WTC11 (cell line): ENCODE results near the gene TH. TPM values are rescaled to one million over a fixed set of nuclear protein-coding genes. Genes with fewer than 3 reads are reported as not detected.

ENCODE experiments used
- ATAC-seq: fragments of 200-7000 bp; cut with Tn5 transposase; 2 replicates; pipeline ENCODE4 v1.10.0; 2021; ENCODE audit warnings: mild to moderate bottlenecking, moderate library complexity
- CTCF ChIA-PET: fragments of 300-600 bp; sonication (Branson Sonifier 250); formaldehyde crosslinking; loops from one replicate; lab custom pipeline; 2021; ENCODE audit warnings: antibody characterized with exemption; lab: Charles Lee
- POLR2A ChIA-PET: fragments of 350-600 bp; sonication (Branson Sonifier 250); formaldehyde crosslinking; loops from one replicate; lab custom pipeline; 2021; ENCODE audit warnings: antibody characterized with exemption; lab: Charles Lee
- DNase-seq: peaks from one replicate; pipeline ENCODE4 v3.0.0; 2021; ENCODE audit warnings: low spot score
- H3K27ac Mint-ChIP-seq: 2 replicates; pipeline ENCODE4 v1.8.0; 2021; ENCODE audit warnings: mixed read lengths
- H3K27me3 Mint-ChIP-seq: 2 replicates; pipeline ENCODE4 v1.8.0; 2021; ENCODE audit warnings: low read depth, mild to moderate bottlenecking, moderate library complexity, mixed read lengths
- H3K36me3 Mint-ChIP-seq: 2 replicates; pipeline ENCODE4 v1.8.0; 2021; ENCODE audit warnings: mixed read lengths
- H3K4me1 Mint-ChIP-seq: 2 replicates; pipeline ENCODE4 v1.8.0; 2022; ENCODE audit warnings: mixed read lengths
- H3K4me3 Mint-ChIP-seq: 2 replicates; pipeline ENCODE4 v1.8.0; 2021; ENCODE audit warnings: mild to moderate bottlenecking, moderate library complexity, mixed read lengths
- H3K9me3 Mint-ChIP-seq: 2 replicates; pipeline ENCODE4 v1.8.0; 2021; ENCODE audit warnings: mixed read lengths
- ATF1 ChIP-seq: sonication (generic); formaldehyde crosslinking; IDR thresholded peaks from 2 replicates; pipeline ENCODE4 v1.8.1; 2023; ENCODE audit warnings: mild to moderate bottlenecking, moderate library complexity, missing genetic modification reagents
- CREM ChIP-seq: sonication (generic); formaldehyde crosslinking; IDR thresholded peaks from 2 replicates; pipeline ENCODE4 v1.8.1; 2022; ENCODE audit warnings: mild to moderate bottlenecking, missing genetic modification reagents, moderate library complexity
- FOXJ3 ChIP-seq: sonication (generic); formaldehyde crosslinking; IDR thresholded peaks from 2 replicates; pipeline ENCODE4 v1.9.0; 2021; ENCODE audit warnings: missing genetic modification reagents, mild to moderate bottlenecking, borderline replicate concordance
- GRHL2 ChIP-seq: fragments of 250-450 bp; sonication (Bioruptor Pico); IDR thresholded peaks from 2 replicates; pipeline ENCODE4 v1.8.0; 2022; ENCODE audit warnings: mild to moderate bottlenecking, moderate library complexity; ENCODE audit not compliant: insufficient replicate concordance, severe bottlenecking
- KAT7 ChIP-seq: sonication (generic); formaldehyde crosslinking; IDR thresholded peaks from 2 replicates; pipeline ENCODE4 v1.8.1; 2023; ENCODE audit warnings: missing genetic modification reagents, mild to moderate bottlenecking, borderline replicate concordance
- NR2C2 ChIP-seq: sonication (generic); formaldehyde crosslinking; IDR thresholded peaks from 2 replicates; pipeline ENCODE4 v1.8.0; 2022; ENCODE audit warnings: mild to moderate bottlenecking, missing genetic modification reagents
- NR3C1 ChIP-seq: sonication (generic); formaldehyde crosslinking; conservative IDR thresholded peaks from 2 replicates; pipeline ENCODE4 v1.8.1; 2023; ENCODE audit warnings: low read depth, mild to moderate bottlenecking, missing genetic modification reagents
- TEAD4 ChIP-seq: sonication (generic); formaldehyde crosslinking; IDR thresholded peaks from 2 replicates; pipeline ENCODE4 v1.8.0; 2022; ENCODE audit warnings: mild to moderate bottlenecking, missing genetic modification reagents
- total RNA-seq: library from RNA; stranded (reverse); gene quantifications from 3 replicates; pipeline ENCODE4 v1.2.3, GENCODE V29; 2021
- TF ChIP-seq, protein P1 (sequence below): sonication (generic); formaldehyde crosslinking; IDR thresholded peaks from 2 replicates; pipeline ENCODE4 v1.8.1; 2022; ENCODE audit warnings: missing genetic modification reagents, borderline replicate concordance
- TF ChIP-seq, protein P2 (sequence below): fragments of 250-450 bp; sonication (Bioruptor Pico); IDR thresholded peaks from 2 replicates; pipeline ENCODE4 v1.9.0; 2021; ENCODE audit warnings: moderate library complexity, mild to moderate bottlenecking, inconsistent platforms, borderline replicate concordance
- TF ChIP-seq, protein P3 (sequence below): fragments of 250-450 bp; sonication (Bioruptor Pico); IDR thresholded peaks from 2 replicates; pipeline ENCODE4 v1.9.0; 2021; ENCODE audit warnings: mild to moderate bottlenecking
- TF ChIP-seq, protein P4 (sequence below): fragments of 200-600 bp; IDR thresholded peaks from 2 replicates; pipeline ENCODE4 v1.8.0; 2022; ENCODE audit warnings: antibody characterized with exemption
- TF ChIP-seq, protein P5 (sequence below): sonication (generic); formaldehyde crosslinking; IDR thresholded peaks from 2 replicates; pipeline ENCODE4 v1.8.1; 2023; ENCODE audit warnings: mild to moderate bottlenecking, moderate library complexity, missing genetic modification reagents
- TF ChIP-seq, protein P6 (sequence below): sonication (generic); formaldehyde crosslinking; IDR thresholded peaks from 2 replicates; pipeline ENCODE4 v1.8.1; 2023; ENCODE audit warnings: mild to moderate bottlenecking, missing genetic modification reagents
- TF ChIP-seq, protein P7 (sequence below): fragments of 250-450 bp; sonication (Bioruptor Pico); IDR thresholded peaks from 2 replicates; pipeline ENCODE4 v1.9.0; 2021; ENCODE audit warnings: mild to moderate bottlenecking
- TF ChIP-seq, protein P8 (sequence below): sonication (generic); formaldehyde crosslinking; IDR thresholded peaks from 2 replicates; pipeline ENCODE4 v1.8.0; 2022; ENCODE audit warnings: mild to moderate bottlenecking, missing genetic modification reagents

TH gene
- total RNA-seq, 1 experiment from 2014 or later, result not detected

DNA sequence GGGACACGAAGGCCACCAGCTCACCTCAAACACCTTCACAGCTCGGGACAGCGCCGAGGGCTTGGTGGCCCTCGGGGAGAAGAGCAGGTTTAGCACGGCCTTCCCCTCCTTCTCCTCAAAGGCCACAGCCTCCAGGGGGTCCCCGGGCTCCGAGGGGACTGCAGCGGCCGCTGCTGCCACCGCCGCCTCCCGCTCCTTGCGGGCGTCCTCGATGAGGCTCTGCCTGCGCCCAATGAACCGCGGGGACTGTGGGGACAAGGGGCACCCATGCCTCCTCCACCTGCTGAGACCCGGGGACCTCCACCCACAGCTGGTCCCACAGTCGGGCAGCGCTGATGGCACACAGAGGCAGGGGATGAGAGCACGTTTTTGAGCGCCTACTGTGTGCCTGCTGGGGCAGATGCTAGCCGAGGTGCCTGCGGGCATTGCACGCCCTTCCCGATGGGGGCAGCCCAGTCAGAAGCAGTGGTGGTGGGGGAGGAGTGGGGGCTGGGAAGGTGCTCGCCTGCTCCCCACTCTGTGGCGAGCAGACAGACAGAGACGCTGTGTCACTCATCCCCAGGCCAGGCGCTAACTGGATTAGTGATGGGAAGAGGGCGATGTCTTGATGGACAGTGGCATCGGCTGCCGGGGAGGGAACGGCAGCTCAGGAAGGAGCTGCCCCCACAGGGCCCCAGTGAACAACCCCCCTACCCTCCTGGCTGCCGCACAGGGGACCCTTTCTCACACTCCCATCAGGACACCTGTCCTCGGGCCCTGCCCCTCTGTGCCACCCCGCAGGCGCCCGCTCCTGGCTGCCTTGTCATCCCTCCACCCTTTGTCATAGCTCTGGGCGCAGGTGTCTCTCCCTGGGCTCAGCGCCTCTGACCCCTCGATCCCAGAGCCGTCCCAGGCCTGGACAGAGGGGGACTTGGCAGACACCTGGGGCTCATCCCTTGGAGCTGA, 1.7 kb downstream of the TH start (continued):
- TF ChIP-seq, protein P1, sequence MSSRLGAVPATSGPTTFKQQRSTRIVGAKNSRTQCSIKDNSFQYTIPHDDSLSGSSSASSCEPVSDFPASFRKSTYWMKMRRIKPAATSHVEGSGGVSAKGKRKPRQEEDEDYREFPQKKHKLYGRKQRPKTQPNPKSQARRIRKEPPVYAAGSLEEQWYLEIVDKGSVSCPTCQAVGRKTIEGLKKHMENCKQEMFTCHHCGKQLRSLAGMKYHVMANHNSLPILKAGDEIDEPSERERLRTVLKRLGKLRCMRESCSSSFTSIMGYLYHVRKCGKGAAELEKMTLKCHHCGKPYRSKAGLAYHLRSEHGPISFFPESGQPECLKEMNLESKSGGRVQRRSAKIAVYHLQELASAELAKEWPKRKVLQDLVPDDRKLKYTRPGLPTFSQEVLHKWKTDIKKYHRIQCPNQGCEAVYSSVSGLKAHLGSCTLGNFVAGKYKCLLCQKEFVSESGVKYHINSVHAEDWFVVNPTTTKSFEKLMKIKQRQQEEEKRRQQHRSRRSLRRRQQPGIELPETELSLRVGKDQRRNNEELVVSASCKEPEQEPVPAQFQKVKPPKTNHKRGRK (CRISPR knock-in tag), result no peak

DNA sequence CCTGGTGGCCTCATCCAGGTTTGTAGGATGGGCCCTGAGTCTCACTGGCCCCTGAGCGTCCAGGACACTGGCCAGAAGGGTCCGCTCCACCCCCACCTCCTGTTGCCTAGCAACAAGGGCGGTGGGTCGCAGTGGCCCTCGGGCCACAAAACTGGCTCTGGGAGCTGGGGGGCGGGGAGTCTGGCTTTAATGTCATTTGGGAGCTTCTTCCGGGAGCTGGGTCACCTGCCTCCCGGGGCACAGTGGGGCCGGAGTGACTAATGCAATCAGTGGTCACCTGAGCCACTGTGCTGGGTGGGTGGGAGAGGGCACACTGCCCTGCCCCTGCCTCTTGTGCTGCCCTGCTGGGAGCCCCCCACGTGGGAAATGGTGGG, 2.6 kb downstream of the TH start:
- H3K9me3 Mint-ChIP-seq, result no peaks in the 10 kb centered on the region
- no peak overlapping the region for H3K4me3 Mint-ChIP-seq
- no peaks in the 10 kb centered on the region for H3K4me1 Mint-ChIP-seq
- H3K36me3 Mint-ChIP-seq, result no peaks in the 10 kb centered on the region
- TF ChIP-seq, protein P2, sequence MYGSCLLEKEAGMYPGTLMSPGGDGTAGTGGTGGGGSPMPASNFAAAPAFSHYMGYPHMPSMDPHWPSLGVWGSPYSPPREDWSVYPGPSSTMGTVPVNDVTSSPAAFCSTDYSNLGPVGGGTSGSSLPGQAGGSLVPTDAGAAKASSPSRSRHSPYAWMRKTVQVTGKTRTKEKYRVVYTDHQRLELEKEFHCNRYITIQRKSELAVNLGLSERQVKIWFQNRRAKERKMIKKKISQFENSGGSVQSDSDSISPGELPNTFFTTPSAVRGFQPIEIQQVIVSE (CRISPR knock-in tag), result no peak
- no peak for TF ChIP-seq ATF1
- TF ChIP-seq, protein P3, sequence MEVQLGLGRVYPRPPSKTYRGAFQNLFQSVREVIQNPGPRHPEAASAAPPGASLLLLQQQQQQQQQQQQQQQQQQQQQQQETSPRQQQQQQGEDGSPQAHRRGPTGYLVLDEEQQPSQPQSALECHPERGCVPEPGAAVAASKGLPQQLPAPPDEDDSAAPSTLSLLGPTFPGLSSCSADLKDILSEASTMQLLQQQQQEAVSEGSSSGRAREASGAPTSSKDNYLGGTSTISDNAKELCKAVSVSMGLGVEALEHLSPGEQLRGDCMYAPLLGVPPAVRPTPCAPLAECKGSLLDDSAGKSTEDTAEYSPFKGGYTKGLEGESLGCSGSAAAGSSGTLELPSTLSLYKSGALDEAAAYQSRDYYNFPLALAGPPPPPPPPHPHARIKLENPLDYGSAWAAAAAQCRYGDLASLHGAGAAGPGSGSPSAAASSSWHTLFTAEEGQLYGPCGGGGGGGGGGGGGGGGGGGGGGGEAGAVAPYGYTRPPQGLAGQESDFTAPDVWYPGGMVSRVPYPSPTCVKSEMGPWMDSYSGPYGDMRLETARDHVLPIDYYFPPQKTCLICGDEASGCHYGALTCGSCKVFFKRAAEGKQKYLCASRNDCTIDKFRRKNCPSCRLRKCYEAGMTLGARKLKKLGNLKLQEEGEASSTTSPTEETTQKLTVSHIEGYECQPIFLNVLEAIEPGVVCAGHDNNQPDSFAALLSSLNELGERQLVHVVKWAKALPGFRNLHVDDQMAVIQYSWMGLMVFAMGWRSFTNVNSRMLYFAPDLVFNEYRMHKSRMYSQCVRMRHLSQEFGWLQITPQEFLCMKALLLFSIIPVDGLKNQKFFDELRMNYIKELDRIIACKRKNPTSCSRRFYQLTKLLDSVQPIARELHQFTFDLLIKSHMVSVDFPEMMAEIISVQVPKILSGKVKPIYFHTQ (CRISPR knock-in tag), result no peak
- TF ChIP-seq, all 79 proteins: peak for 0
- H3K27me3 Mint-ChIP-seq, result no peaks in the 10 kb centered on the region; the same call in 1 of the 2 replicates
- ATAC-seq, result no peak
- DNase-seq, result no peak
- CTCF ChIA-PET, result interaction anchor here (0.8 to 2.0 kb wide), 3 partner anchors 17 to 252 kb away, joined by 3 to 6 read pairs (median 4); no protein-coding TSS in a partner anchor
- no peak overlapping the region for H3K27ac Mint-ChIP-seq
- POLR2A ChIA-PET, result no interaction called here

DNA sequence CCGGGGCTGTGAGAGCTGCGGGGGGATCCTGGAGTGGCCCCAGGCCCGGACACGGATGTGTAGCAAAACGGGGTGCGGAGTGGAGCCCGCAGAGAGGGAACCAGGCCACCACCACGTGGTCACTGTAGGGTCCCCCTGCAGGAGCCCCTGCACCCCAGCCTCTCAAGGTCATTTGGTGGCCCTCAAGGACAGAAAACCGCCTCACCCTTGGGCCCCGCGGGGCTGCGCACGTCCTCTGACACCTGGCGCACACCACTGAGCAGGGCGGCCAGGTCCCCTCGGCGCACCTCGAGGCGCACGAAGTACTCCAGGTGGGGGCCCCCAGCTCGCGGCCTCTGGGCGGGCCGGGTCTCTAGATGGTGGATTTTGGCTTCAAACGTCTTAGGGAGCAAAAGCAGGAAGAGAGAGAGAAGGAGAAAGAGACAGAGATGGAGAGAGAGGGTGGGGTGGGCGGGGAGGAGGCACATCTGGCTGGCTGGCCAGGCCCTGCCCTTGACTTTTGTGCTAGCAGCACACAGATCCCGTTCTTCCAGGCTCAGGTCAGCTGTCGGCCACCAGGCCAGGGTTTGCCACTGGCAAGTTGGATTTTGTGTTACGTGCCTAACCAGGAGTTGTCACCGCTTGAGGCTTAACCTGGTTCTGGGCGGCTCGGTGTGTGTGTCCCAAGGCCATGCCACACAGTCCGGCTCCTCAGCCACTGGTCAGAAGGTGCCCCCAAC, 3.2 kb downstream of the TH start:
- no peak for TF ChIP-seq FOXJ3
- TF ChIP-seq, protein P4, sequence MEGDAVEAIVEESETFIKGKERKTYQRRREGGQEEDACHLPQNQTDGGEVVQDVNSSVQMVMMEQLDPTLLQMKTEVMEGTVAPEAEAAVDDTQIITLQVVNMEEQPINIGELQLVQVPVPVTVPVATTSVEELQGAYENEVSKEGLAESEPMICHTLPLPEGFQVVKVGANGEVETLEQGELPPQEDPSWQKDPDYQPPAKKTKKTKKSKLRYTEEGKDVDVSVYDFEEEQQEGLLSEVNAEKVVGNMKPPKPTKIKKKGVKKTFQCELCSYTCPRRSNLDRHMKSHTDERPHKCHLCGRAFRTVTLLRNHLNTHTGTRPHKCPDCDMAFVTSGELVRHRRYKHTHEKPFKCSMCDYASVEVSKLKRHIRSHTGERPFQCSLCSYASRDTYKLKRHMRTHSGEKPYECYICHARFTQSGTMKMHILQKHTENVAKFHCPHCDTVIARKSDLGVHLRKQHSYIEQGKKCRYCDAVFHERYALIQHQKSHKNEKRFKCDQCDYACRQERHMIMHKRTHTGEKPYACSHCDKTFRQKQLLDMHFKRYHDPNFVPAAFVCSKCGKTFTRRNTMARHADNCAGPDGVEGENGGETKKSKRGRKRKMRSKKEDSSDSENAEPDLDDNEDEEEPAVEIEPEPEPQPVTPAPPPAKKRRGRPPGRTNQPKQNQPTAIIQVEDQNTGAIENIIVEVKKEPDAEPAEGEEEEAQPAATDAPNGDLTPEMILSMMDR, result no peak
- TF ChIP-seq, protein P5, sequence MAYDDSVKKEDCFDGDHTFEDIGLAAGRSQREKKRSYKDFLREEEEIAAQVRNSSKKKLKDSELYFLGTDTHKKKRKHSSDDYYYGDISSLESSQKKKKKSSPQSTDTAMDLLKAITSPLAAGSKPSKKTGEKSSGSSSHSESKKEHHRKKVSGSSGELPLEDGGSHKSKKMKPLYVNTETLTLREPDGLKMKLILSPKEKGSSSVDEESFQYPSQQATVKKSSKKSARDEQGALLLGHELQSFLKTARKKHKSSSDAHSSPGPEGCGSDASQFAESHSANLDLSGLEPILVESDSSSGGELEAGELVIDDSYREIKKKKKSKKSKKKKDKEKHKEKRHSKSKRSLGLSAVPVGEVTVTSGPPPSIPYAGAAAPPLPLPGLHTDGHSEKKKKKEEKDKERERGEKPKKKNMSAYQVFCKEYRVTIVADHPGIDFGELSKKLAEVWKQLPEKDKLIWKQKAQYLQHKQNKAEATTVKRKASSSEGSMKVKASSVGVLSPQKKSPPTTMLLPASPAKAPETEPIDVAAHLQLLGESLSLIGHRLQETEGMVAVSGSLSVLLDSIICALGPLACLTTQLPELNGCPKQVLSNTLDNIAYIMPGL (CRISPR knock-in tag), result no peak
- TF ChIP-seq, protein P6, sequence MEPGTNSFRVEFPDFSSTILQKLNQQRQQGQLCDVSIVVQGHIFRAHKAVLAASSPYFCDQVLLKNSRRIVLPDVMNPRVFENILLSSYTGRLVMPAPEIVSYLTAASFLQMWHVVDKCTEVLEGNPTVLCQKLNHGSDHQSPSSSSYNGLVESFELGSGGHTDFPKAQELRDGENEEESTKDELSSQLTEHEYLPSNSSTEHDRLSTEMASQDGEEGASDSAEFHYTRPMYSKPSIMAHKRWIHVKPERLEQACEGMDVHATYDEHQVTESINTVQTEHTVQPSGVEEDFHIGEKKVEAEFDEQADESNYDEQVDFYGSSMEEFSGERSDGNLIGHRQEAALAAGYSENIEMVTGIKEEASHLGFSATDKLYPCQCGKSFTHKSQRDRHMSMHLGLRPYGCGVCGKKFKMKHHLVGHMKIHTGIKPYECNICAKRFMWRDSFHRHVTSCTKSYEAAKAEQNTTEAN, result no peak
- no peak for TF ChIP-seq TEAD4 (CRISPR knock-in tag)
- TF ChIP-seq, protein P7, sequence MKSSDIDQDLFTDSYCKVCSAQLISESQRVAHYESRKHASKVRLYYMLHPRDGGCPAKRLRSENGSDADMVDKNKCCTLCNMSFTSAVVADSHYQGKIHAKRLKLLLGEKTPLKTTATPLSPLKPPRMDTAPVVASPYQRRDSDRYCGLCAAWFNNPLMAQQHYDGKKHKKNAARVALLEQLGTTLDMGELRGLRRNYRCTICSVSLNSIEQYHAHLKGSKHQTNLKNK (CRISPR knock-in tag), result no peak
- no peak for TF ChIP-seq NR2C2 (CRISPR knock-in tag)
- no peak for TF ChIP-seq CREM
- TF ChIP-seq GRHL2 (CRISPR knock-in tag), result no peak
- TF ChIP-seq, protein P8, sequence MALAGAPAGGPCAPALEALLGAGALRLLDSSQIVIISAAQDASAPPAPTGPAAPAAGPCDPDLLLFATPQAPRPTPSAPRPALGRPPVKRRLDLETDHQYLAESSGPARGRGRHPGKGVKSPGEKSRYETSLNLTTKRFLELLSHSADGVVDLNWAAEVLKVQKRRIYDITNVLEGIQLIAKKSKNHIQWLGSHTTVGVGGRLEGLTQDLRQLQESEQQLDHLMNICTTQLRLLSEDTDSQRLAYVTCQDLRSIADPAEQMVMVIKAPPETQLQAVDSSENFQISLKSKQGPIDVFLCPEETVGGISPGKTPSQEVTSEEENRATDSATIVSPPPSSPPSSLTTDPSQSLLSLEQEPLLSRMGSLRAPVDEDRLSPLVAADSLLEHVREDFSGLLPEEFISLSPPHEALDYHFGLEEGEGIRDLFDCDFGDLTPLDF, result no peak
- no peak for TF ChIP-seq KAT7 (CRISPR knock-in tag)
- no peak for TF ChIP-seq NR3C1 (CRISPR knock-in tag)
- H3K27me3 Mint-ChIP-seq, result no peaks in the 10 kb centered on the region; the same call in 1 of the 2 replicates
- ChIA-PET POLR2A (interaction anchor here (0.6 kb wide), 1 partner anchor 15 kb away, joined by 3 read pairs; no protein-coding TSS in a partner anchor), CTCF (interaction anchor here (0.8 to 1.9 kb wide), 2 partner anchors 17 to 252 kb away, joined by 3 to 6 read pairs; no protein-coding TSS in a partner anchor)
- H3K27ac Mint-ChIP-seq, result no peak overlapping the region
- H3K9me3 Mint-ChIP-seq, result no peaks in the 10 kb centered on the region
- DNase-seq, result no peak
- H3K4me3 Mint-ChIP-seq, result no peak overlapping the region
- no peak for ATAC-seq
- no peaks in the 10 kb centered on the region for H3K4me1 Mint-ChIP-seq
- H3K36me3 Mint-ChIP-seq, result no peaks in the 10 kb centered on the region
